ENCODE measurements around the gene CIRBP. TPM values are rescaled to one million over a fixed set of nuclear protein-coding genes. Genes with fewer than 3 reads are reported as not detected.
A peak's percentile ranks its signal among the peaks of the same experiment; 100 is the strongest.

The CIRBP gene
- total RNA-seq, 5 donors from 2014 or later (not counting 1 experiment from before 2014, with no cell fraction given): 477 to 682 (median 657) TPM

- Mint-ChIP-seq H3K27me3 (peaks cover 18 to 40% of the 10 kb centered on the region in 2 donors), H3K27ac (no peak overlapping the region), H3K4me1 (peaks cover 7 to 10% (median 8%) of the 10 kb centered on the region in 3 donors), H3K36me3 (no peaks in the 10 kb centered on the region), H3K4me3 (peak overlapping the region; percentile 36 to 62 (median 45)), H3K9me3 (no peaks in the 10 kb centered on the region)
- H3K4me3 ChIP-seq (ENCODE audit: control insufficient read depth in 1 of 2, extremely low read depth in 1 of 2, low read length in 1 of 2): no peak overlapping the region
- WGBS (ENCODE audit: insufficient coverage): 46% methylated on average over 29 of the region's 38 CpGs
- ATAC-seq (replicated peaks in 1 of 4): no peak
- H3K27ac ChIP-seq (ENCODE audit: low read length): no peak overlapping the region
- H3K4me1 ChIP-seq (ENCODE audit: control insufficient read depth in 1 of 2, extremely low read depth in 1 of 2, insufficient read depth in 2 of 2, low read length in 2 of 2): peaks cover 0 to 10% of the 10 kb centered on the region in 2 experiments
- DNase-seq: no peak
- CTCF ChIA-PET: no interaction called here
- H3K27me3 ChIP-seq (replicated peaks in 1 of 2; ENCODE audit: control insufficient read depth in 2 of 2, extremely low read depth in 1 of 2, insufficient read depth in 2 of 2, low read length in 1 of 2): peaks cover 0 to 81% of the 10 kb centered on the region in 2 experiments
- no peaks in the 10 kb centered on the region for H3K36me3 ChIP-seq (ENCODE audit: control insufficient read depth in 2 of 2, extremely low read depth in 1 of 2, insufficient read depth in 1 of 2, low read length in 1 of 2)
- H3K9me3 ChIP-seq: no peaks in the 10 kb centered on the region
- POLR2A ChIA-PET: no interaction called here
Measured at GRCh38 chr19:1286487-1287353, 17.6 kb downstream of the CIRBP start.

- Histone ChIP-seq H3K4me1 (ENCODE audit: control insufficient read depth in 1 of 2, extremely low read depth in 1 of 2, insufficient read depth in 2 of 2, low read length in 2 of 2) (peaks cover 0 to 10% of the 10 kb centered on the region in 2 experiments), H3K9me3 (no peaks in the 10 kb centered on the region), H3K27ac (ENCODE audit: low read length) (no peak overlapping the region), H3K36me3 (ENCODE audit: control insufficient read depth in 2 of 2, extremely low read depth in 1 of 2, insufficient read depth in 1 of 2, low read length in 1 of 2) (no peaks in the 10 kb centered on the region), H3K27me3 (replicated peaks in 1 of 2; ENCODE audit: control insufficient read depth in 2 of 2, extremely low read depth in 1 of 2, insufficient read depth in 2 of 2, low read length in 1 of 2) (peaks cover 0 to 90% of the 10 kb centered on the region in 2 experiments), H3K4me3 (ENCODE audit: control insufficient read depth in 1 of 2, extremely low read depth in 1 of 2, low read length in 1 of 2) (no peak overlapping the region)
- DNase-seq (no peak), ATAC-seq (replicated peaks in 1 of 4) (no peak)
- Mint-ChIP-seq H3K27ac (no peak overlapping the region), H3K4me3 (no peak overlapping the region), H3K27me3 (peaks cover 25 to 46% of the 10 kb centered on the region in 2 donors), H3K9me3 (no peaks in the 10 kb centered on the region), H3K4me1 (peaks cover 7 to 10% (median 8%) of the 10 kb centered on the region in 3 donors), H3K36me3 (no peaks in the 10 kb centered on the region)
- WGBS (ENCODE audit: insufficient coverage): 28% methylated on average over 44 of the region's 55 CpGs
- ChIA-PET POLR2A (no interaction called here), CTCF (no interaction called here)
Measured at GRCh38 chr19:1287354-1288225, 18.5 kb downstream of the CIRBP start.

GRCh38 chr19:1288226-1288612 lies 19.1 kb downstream of the CIRBP start:
- peaks cover 7 to 10% (median 8%) of the 10 kb centered on the region in 3 donors for H3K4me1 Mint-ChIP-seq
- peaks cover 0 to 92% of the 10 kb centered on the region in 2 experiments for H3K27me3 ChIP-seq (replicated peaks in 1 of 2; ENCODE audit: control insufficient read depth in 2 of 2, extremely low read depth in 1 of 2, insufficient read depth in 2 of 2, low read length in 1 of 2)

GRCh38 chr19:1288833-1289685 lies 19.9 kb downstream of the CIRBP start:
- Histone ChIP-seq H3K27me3 (replicated peaks in 1 of 2; ENCODE audit: control insufficient read depth in 2 of 2, extremely low read depth in 1 of 2, insufficient read depth in 2 of 2, low read length in 1 of 2) (peaks cover 0 to 92% of the 10 kb centered on the region in 2 experiments), H3K4me1 (ENCODE audit: control insufficient read depth in 1 of 2, extremely low read depth in 1 of 2, insufficient read depth in 2 of 2, low read length in 2 of 2) (peaks cover 0 to 10% of the 10 kb centered on the region in 2 experiments), H3K4me3 (ENCODE audit: control insufficient read depth in 1 of 2, extremely low read depth in 1 of 2, low read length in 1 of 2) (no peak overlapping the region), H3K36me3 (ENCODE audit: control insufficient read depth in 2 of 2, extremely low read depth in 1 of 2, insufficient read depth in 1 of 2, low read length in 1 of 2) (no peaks in the 10 kb centered on the region), H3K9me3 (no peaks in the 10 kb centered on the region), H3K27ac (ENCODE audit: low read length) (no peak overlapping the region)
- Mint-ChIP-seq H3K27me3 (peaks cover 25 to 51% of the 10 kb centered on the region in 2 donors), H3K9me3 (no peaks in the 10 kb centered on the region), H3K27ac (no peak overlapping the region), H3K4me1 (peaks cover 7 to 10% (median 8%) of the 10 kb centered on the region in 3 donors), H3K36me3 (no peaks in the 10 kb centered on the region), H3K4me3 (no peak overlapping the region)
- DNase-seq (peak in 1 of 35 experiments; percentile 2), ATAC-seq (replicated peaks in 1 of 4) (no peak)
- ChIA-PET POLR2A (no interaction called here), CTCF (no interaction called here)
- 89% methylated on average over 40 of the region's 41 CpGs for WGBS (ENCODE audit: insufficient coverage)

More at GRCh38 chr19:1288226-1288612, 19.1 kb downstream of the CIRBP start:
- ATAC-seq (replicated peaks in 1 of 4): no peak
- DNase-seq: peak in 1 of 35 experiments; percentile 6
- H3K36me3 Mint-ChIP-seq: no peaks in the 10 kb centered on the region
- no peak overlapping the region for H3K4me3 Mint-ChIP-seq
- H3K27me3 Mint-ChIP-seq: peaks cover 26 to 51% of the 10 kb centered on the region in 2 donors
- ChIA-PET POLR2A (no interaction called here), CTCF (no interaction called here)
- H3K27ac Mint-ChIP-seq: no peak overlapping the region
- Histone ChIP-seq H3K27ac (ENCODE audit: low read length) (no peak overlapping the region), H3K36me3 (ENCODE audit: control insufficient read depth in 2 of 2, extremely low read depth in 1 of 2, insufficient read depth in 1 of 2, low read length in 1 of 2) (no peaks in the 10 kb centered on the region), H3K4me3 (ENCODE audit: control insufficient read depth in 1 of 2, extremely low read depth in 1 of 2, low read length in 1 of 2) (no peak overlapping the region), H3K9me3 (no peaks in the 10 kb centered on the region), H3K4me1 (ENCODE audit: control insufficient read depth in 1 of 2, extremely low read depth in 1 of 2, insufficient read depth in 2 of 2, low read length in 2 of 2) (peaks cover 0 to 10% of the 10 kb centered on the region in 2 experiments)
- H3K9me3 Mint-ChIP-seq: no peaks in the 10 kb centered on the region
- WGBS (ENCODE audit: insufficient coverage): 87% methylated on average over 16 of the region's 18 CpGs

- H3K9me3 ChIP-seq: no peaks in the 10 kb centered on the region
- H3K4me3 ChIP-seq (ENCODE audit: control insufficient read depth in 1 of 2, extremely low read depth in 1 of 2, low read length in 1 of 2): no peak overlapping the region
- H3K27ac ChIP-seq (ENCODE audit: low read length): no peak overlapping the region
- no peak overlapping the region for H3K27ac Mint-ChIP-seq
- peaks cover 0 to 10% of the 10 kb centered on the region in 2 experiments for H3K4me1 ChIP-seq (ENCODE audit: control insufficient read depth in 1 of 2, extremely low read depth in 1 of 2, insufficient read depth in 2 of 2, low read length in 2 of 2)
- CTCF ChIA-PET: no interaction called here
- H3K36me3 ChIP-seq (ENCODE audit: control insufficient read depth in 2 of 2, extremely low read depth in 1 of 2, insufficient read depth in 1 of 2, low read length in 1 of 2): no peaks in the 10 kb centered on the region
- peaks cover 7 to 10% (median 7%) of the 10 kb centered on the region in 3 donors for H3K4me1 Mint-ChIP-seq
- peaks cover 22 to 51% of the 10 kb centered on the region in 2 donors for H3K27me3 Mint-ChIP-seq
- no peak for ATAC-seq (replicated peaks in 1 of 4)
- H3K27me3 ChIP-seq (replicated peaks in 1 of 2; ENCODE audit: control insufficient read depth in 2 of 2, extremely low read depth in 1 of 2, insufficient read depth in 2 of 2, low read length in 1 of 2): peaks cover 0 to 92% of the 10 kb centered on the region in 2 experiments
- no peak for DNase-seq
- no peak overlapping the region for H3K4me3 Mint-ChIP-seq
- H3K36me3 Mint-ChIP-seq: no peaks in the 10 kb centered on the region
- no peaks in the 10 kb centered on the region for H3K9me3 Mint-ChIP-seq
- WGBS (ENCODE audit: insufficient coverage): 63% methylated on average over 12 of the region's 19 CpGs
- POLR2A ChIA-PET: no interaction called here
Measured at GRCh38 chr19:1289686-1290025, 20.5 kb downstream of the CIRBP start.

Measured in T-cell (primary cell).